Nephron progenitor cell (in vitro differentiated cells): ENCODE results near the gene LDLRAD4.
A peak's percentile ranks its signal among the peaks of the same experiment; 100 is the strongest.

Experiments used
- DNase-seq: peaks from one replicate; pipeline ENCODE4 v3.0.0; 2021
- H3K27ac Mint-ChIP-seq: 2 replicates; pipeline ENCODE4 v1.8.0; 2021; ENCODE audit warnings: mild to moderate bottlenecking, moderate library complexity, mixed read lengths
- H3K27me3 Mint-ChIP-seq: 2 replicates; pipeline ENCODE4 v1.8.0; 2021; ENCODE audit warnings: mild to moderate bottlenecking, low read depth, mixed read lengths; ENCODE audit not compliant: poor library complexity
- H3K36me3 Mint-ChIP-seq: 2 replicates; pipeline ENCODE4 v1.8.0; 2021; ENCODE audit warnings: low read depth, mixed read lengths
- H3K4me1 Mint-ChIP-seq: 2 replicates; pipeline ENCODE4 v1.8.0; 2021; ENCODE audit warnings: mixed read lengths
- H3K4me3 Mint-ChIP-seq: 2 replicates; pipeline ENCODE4 v1.8.0; 2021; ENCODE audit warnings: mild to moderate bottlenecking, moderate library complexity, mixed read lengths
- H3K9me3 Mint-ChIP-seq: 2 replicates; pipeline ENCODE4 v1.8.0; 2021; ENCODE audit warnings: mild to moderate bottlenecking, moderate library complexity, mixed read lengths
- CTCF ChIP-seq: fragments of 200-600 bp; sonication (generic); IDR thresholded peaks from 2 replicates; pipeline ENCODE4 v1.5.0; 2021; ENCODE audit warnings: antibody characterized with exemption

LDLRAD4 gene

GRCh38 chr18:13306583-13306982, 88.0 kb downstream of the LDLRAD4 start:
- H3K4me3 Mint-ChIP-seq, result no peak overlapping the region
- H3K27me3 Mint-ChIP-seq, result peaks cover 14% of the 10 kb centered on the region
- peaks cover 21% of the 10 kb centered on the region for H3K4me1 Mint-ChIP-seq
- H3K9me3 Mint-ChIP-seq, result peaks cover 7% of the 10 kb centered on the region
- no peak overlapping the region for H3K27ac Mint-ChIP-seq
- no peak for TF ChIP-seq CTCF
- no peak for DNase-seq
- no peaks in the 10 kb centered on the region for H3K36me3 Mint-ChIP-seq

GRCh38 chr18:13308369-13308768, 89.8 kb downstream of the LDLRAD4 start:
- no peak for DNase-seq
- H3K27me3 Mint-ChIP-seq, result peaks cover 11% of the 10 kb centered on the region
- H3K4me1 Mint-ChIP-seq, result peaks cover 3% of the 10 kb centered on the region
- peaks cover 7% of the 10 kb centered on the region for H3K9me3 Mint-ChIP-seq
- H3K36me3 Mint-ChIP-seq, result no peaks in the 10 kb centered on the region
- H3K4me3 Mint-ChIP-seq, result no peak overlapping the region
- TF ChIP-seq CTCF, result no peak
- H3K27ac Mint-ChIP-seq, result no peak overlapping the region

- H3K27me3 Mint-ChIP-seq, result peaks cover 9% of the 10 kb centered on the region
- peaks cover 7% of the 10 kb centered on the region for H3K4me1 Mint-ChIP-seq
- no peaks in the 10 kb centered on the region for H3K36me3 Mint-ChIP-seq
- peak overlapping the region; percentile 10 for H3K27ac Mint-ChIP-seq
- no peak for DNase-seq
- H3K9me3 Mint-ChIP-seq, result peaks cover 13% of the 10 kb centered on the region
- TF ChIP-seq CTCF, result no peak
- H3K4me3 Mint-ChIP-seq, result no peak overlapping the region
These were observed 90.6 kb downstream of the LDLRAD4 start for GRCh38 chr18:13309031-13309747.

- Mint-ChIP-seq H3K27ac (peak overlapping the region; percentile 10), H3K27me3 (peaks cover 9% of the 10 kb centered on the region), H3K4me3 (no peak overlapping the region), H3K4me1 (peaks cover 7% of the 10 kb centered on the region), H3K9me3 (peaks cover 22% of the 10 kb centered on the region), H3K36me3 (peaks cover 6% of the 10 kb centered on the region)
- TF ChIP-seq CTCF, result no peak
- DNase-seq, result no peak
These were observed 91.4 kb downstream of the LDLRAD4 start for GRCh38 chr18:13309748-13310670.

GRCh38 chr18:13311193-13311592, 92.6 kb downstream of the LDLRAD4 start:
- no peak overlapping the region for H3K4me3 Mint-ChIP-seq
- peaks cover 7% of the 10 kb centered on the region for H3K4me1 Mint-ChIP-seq
- peaks cover 26% of the 10 kb centered on the region for H3K9me3 Mint-ChIP-seq
- H3K27me3 Mint-ChIP-seq, result peaks cover 9% of the 10 kb centered on the region
- DNase-seq, result no peak
- H3K27ac Mint-ChIP-seq, result no peak overlapping the region
- H3K36me3 Mint-ChIP-seq, result peaks cover 17% of the 10 kb centered on the region
- no peak for TF ChIP-seq CTCF
